Astrocyte (in vitro differentiated cells and primary cell): ENCODE data around the gene ITSN1. TPM values are rescaled to one million over a fixed set of nuclear protein-coding genes. Genes with fewer than 3 reads are reported as not detected.

ENCODE experiments used
- DNase-seq: peaks from one replicate; pipeline ENCODE4 v3.0.0-alpha.2; 2010; ENCODE audit warnings: low read depth
- FAIRE-seq: peaks from 2 replicates; lab custom pipeline; 2011; peaks lifted over from hg19 to GRCh38; lab: Jason Lieb, UNC
- H2AFZ ChIP-seq: 2 replicates; pipeline ENCODE4 v1.6.0; 2012; ENCODE audit warnings: low read depth, low read length, inconsistent platforms
- H3K27ac ChIP-seq: 2 replicates; pipeline ENCODE4 v1.5.1; 2011; ENCODE audit warnings: low read depth, low read length, inconsistent platforms
- H3K27me3 ChIP-seq: 2 replicates; pipeline ENCODE4 v1.6.0; 2011; ENCODE audit warnings: low read length, inconsistent platforms; ENCODE audit not compliant: insufficient read depth
- H3K36me3 ChIP-seq: 2 replicates; pipeline ENCODE4 v1.5.1; 2011; ENCODE audit warnings: low read length, inconsistent platforms; ENCODE audit not compliant: insufficient read depth
- H3K4me1 ChIP-seq: 2 replicates; pipeline ENCODE4 v1.5.1; 2011; ENCODE audit warnings: low read length, inconsistent platforms; ENCODE audit not compliant: insufficient read depth
- H3K4me2 ChIP-seq: 2 replicates; pipeline ENCODE4 v1.6.0; 2012; ENCODE audit warnings: low read length, inconsistent platforms
- H3K4me3 ChIP-seq: 2 replicates; pipeline ENCODE4 v1.5.1; 2011; ENCODE audit warnings: low read depth, mild to moderate bottlenecking, low read length, inconsistent platforms; ENCODE audit not compliant: insufficient read depth
- H3K79me2 ChIP-seq: 2 replicates; pipeline ENCODE4 v1.6.0; 2012; ENCODE audit warnings: mild to moderate bottlenecking, low read length, inconsistent platforms; ENCODE audit not compliant: insufficient read depth
- H3K9ac ChIP-seq: 2 replicates; pipeline ENCODE4 v1.6.0; 2012; ENCODE audit warnings: mild to moderate bottlenecking, low read length, inconsistent platforms
- H3K9me3 ChIP-seq: 2 replicates; pipeline ENCODE4 v1.5.1; 2012; ENCODE audit warnings: low read depth, mild to moderate bottlenecking, low read length, inconsistent platforms; ENCODE audit not compliant: insufficient read depth
- H4K20me1 ChIP-seq: 2 replicates; pipeline ENCODE4 v1.6.0; 2012; ENCODE audit warnings: low read length, inconsistent platforms; ENCODE audit not compliant: insufficient read depth
- H3K27ac Mint-ChIP-seq: one replicate; pipeline ENCODE4 v1.8.0; 2021; ENCODE audit warnings: mild to moderate bottlenecking, mixed read lengths; ENCODE audit not compliant: unreplicated experiment
- H3K27me3 Mint-ChIP-seq: one replicate; pipeline ENCODE4 v1.8.0; 2021; ENCODE audit warnings: low read depth, mixed read lengths; ENCODE audit not compliant: unreplicated experiment
- H3K36me3 Mint-ChIP-seq: one replicate; pipeline ENCODE4 v1.8.0; 2021; ENCODE audit warnings: low read depth, mixed read lengths; ENCODE audit not compliant: unreplicated experiment
- H3K4me1 Mint-ChIP-seq: one replicate; pipeline ENCODE4 v1.8.0; 2021; ENCODE audit warnings: low read depth, mixed read lengths; ENCODE audit not compliant: unreplicated experiment
- H3K4me3 Mint-ChIP-seq: one replicate; pipeline ENCODE4 v1.8.0; 2021; ENCODE audit warnings: mild to moderate bottlenecking, moderate library complexity, mixed read lengths; ENCODE audit not compliant: unreplicated experiment
- H3K9me3 Mint-ChIP-seq: one replicate; pipeline ENCODE4 v1.8.0; 2021; ENCODE audit warnings: mild to moderate bottlenecking, mixed read lengths; ENCODE audit not compliant: unreplicated experiment
- EZH2 ChIP-seq: IDR thresholded peaks from 2 replicates; pipeline ENCODE4 v1.6.1; 2012; ENCODE audit warnings: mild to moderate bottlenecking, low read length, inconsistent platforms; ENCODE audit not compliant: insufficient read depth
- total RNA-seq: library from RNA; stranded (reverse); gene quantifications from 2 replicates; pipeline ENCODE4 v1.2.1, GENCODE V29; 2021
- TF ChIP-seq, protein P1 (sequence below): IDR thresholded peaks from 2 replicates; pipeline ENCODE4 v1.5.1; 2011; ENCODE audit warnings: low read depth, mild to moderate bottlenecking, inconsistent platforms, low read length, moderate library complexity; ENCODE audit not compliant: insufficient read depth

Gene ITSN1
- total RNA-seq, 1 donor from 2014 or later, result 77.3 TPM

DNA sequence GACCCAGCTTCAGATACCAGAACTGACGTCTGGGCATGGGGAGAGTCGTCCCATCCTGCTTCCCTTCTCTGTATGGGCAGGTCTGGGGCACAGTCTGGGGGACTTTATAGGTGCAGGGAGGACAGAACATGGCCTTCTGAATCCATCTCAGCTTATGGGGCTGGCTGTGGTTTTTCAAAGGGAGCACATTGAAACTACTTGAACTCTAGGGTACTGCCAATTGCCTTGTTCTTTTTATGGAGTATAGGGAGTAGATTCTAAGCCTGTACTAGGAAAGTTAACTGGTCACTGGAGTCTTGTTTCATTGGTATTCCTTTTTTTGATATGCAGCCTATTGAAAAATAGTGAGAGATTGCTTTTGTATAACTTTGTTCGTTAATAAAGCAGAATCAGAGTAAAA lies 183.1 kb downstream of the ITSN1 start:
- Histone ChIP-seq H3K36me3 (peaks cover 16% of the 10 kb centered on the region), H3K4me3 (no peak overlapping the region), H3K9ac (no peak overlapping the region), H3K79me2 (no peaks in the 10 kb centered on the region), H3K27ac (no peak overlapping the region), H3K27me3 (no peaks in the 10 kb centered on the region), H3K4me2 (peak overlapping the region; percentile 41), H3K4me1 (peaks cover 25% of the 10 kb centered on the region), H3K9me3 (no peaks in the 10 kb centered on the region), H4K20me1 (no peaks in the 10 kb centered on the region), H2AFZ (no peak overlapping the region)
- Mint-ChIP-seq H3K4me3 (peak overlapping the region; percentile 37), H3K36me3 (peaks cover 38% of the 10 kb centered on the region), H3K9me3 (peaks cover 7% of the 10 kb centered on the region), H3K27ac (no peak overlapping the region), H3K27me3 (no peaks in the 10 kb centered on the region), H3K4me1 (peaks cover 23% of the 10 kb centered on the region)
- TF ChIP-seq EZH2, result no peak
- TF ChIP-seq, protein P1, sequence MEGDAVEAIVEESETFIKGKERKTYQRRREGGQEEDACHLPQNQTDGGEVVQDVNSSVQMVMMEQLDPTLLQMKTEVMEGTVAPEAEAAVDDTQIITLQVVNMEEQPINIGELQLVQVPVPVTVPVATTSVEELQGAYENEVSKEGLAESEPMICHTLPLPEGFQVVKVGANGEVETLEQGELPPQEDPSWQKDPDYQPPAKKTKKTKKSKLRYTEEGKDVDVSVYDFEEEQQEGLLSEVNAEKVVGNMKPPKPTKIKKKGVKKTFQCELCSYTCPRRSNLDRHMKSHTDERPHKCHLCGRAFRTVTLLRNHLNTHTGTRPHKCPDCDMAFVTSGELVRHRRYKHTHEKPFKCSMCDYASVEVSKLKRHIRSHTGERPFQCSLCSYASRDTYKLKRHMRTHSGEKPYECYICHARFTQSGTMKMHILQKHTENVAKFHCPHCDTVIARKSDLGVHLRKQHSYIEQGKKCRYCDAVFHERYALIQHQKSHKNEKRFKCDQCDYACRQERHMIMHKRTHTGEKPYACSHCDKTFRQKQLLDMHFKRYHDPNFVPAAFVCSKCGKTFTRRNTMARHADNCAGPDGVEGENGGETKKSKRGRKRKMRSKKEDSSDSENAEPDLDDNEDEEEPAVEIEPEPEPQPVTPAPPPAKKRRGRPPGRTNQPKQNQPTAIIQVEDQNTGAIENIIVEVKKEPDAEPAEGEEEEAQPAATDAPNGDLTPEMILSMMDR, result no peak
- no peak for FAIRE-seq
- DNase-seq, result no peak

DNA sequence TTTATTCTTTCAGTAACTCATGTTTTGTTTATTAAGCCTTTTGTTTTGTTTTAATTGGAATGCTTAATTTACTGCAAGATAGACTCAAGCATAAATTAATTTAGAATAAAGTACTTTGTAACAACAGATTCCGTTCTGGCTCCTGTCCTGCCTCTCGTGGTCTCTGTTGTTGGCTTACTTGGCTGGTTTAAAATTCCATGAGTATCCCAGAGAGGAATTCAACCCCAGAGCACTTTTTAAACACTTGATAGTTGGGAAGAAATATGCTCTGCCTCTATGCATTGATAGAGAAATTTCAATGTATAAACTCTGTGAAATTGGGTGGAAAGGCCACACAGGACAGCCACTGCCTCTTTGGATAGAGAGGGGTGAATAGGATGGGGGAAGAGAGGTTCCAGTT lies 183.6 kb downstream of the ITSN1 start:
- Histone ChIP-seq H2AFZ (no peak overlapping the region), H3K79me2 (no peaks in the 10 kb centered on the region), H4K20me1 (no peaks in the 10 kb centered on the region), H3K36me3 (peaks cover 14% of the 10 kb centered on the region), H3K9me3 (no peaks in the 10 kb centered on the region), H3K27ac (no peak overlapping the region), H3K9ac (no peak overlapping the region), H3K27me3 (no peaks in the 10 kb centered on the region), H3K4me1 (peaks cover 25% of the 10 kb centered on the region), H3K4me3 (no peak overlapping the region), H3K4me2 (peak overlapping the region; percentile 41)
- Mint-ChIP-seq H3K4me1 (peaks cover 23% of the 10 kb centered on the region), H3K9me3 (peaks cover 7% of the 10 kb centered on the region), H3K36me3 (peaks cover 40% of the 10 kb centered on the region), H3K4me3 (no peak overlapping the region), H3K27me3 (no peaks in the 10 kb centered on the region), H3K27ac (peak overlapping the region; percentile 27)
- DNase-seq (peak; percentile 71), FAIRE-seq (peak; percentile 87)
- TF ChIP-seq EZH2, result no peak
- TF ChIP-seq, protein P1, result no peak

DNA sequence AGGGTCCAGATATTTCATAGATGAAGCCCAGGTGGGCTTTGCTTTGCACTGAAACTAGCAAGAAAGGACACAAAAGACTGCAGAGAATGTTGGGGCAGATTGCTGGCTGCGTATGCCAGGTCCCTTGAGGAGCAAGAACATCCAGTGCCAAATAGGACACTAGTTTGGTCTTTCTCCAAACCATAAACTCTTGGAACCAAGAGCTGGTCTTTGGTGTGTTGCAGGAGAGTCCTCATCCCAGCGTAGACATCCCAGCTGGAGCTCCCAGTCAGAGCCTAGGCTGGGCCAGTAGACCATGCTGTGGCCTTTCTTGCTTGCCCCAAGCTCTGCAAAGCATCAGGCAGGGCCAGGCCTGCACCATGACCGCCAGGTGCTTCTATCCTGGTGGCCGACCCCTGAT lies 185.8 kb downstream of the ITSN1 start:
- Mint-ChIP-seq H3K27me3 (no peaks in the 10 kb centered on the region), H3K27ac (no peak overlapping the region), H3K4me3 (no peak overlapping the region), H3K4me1 (peaks cover 15% of the 10 kb centered on the region), H3K9me3 (peaks cover 12% of the 10 kb centered on the region), H3K36me3 (peaks cover 54% of the 10 kb centered on the region)
- no peak overlapping the region for H3K4me2 ChIP-seq
- TF ChIP-seq, protein P1, result no peak
- no peak for TF ChIP-seq EZH2
- H2AFZ ChIP-seq, result no peak overlapping the region
- no peak for FAIRE-seq
- no peak for DNase-seq
- H3K27me3 ChIP-seq, result no peaks in the 10 kb centered on the region
- no peaks in the 10 kb centered on the region for H4K20me1 ChIP-seq
- H3K9ac ChIP-seq, result no peak overlapping the region
- H3K27ac ChIP-seq, result no peak overlapping the region
- no peaks in the 10 kb centered on the region for H3K9me3 ChIP-seq
- no peaks in the 10 kb centered on the region for H3K79me2 ChIP-seq
- H3K36me3 ChIP-seq, result peaks cover 13% of the 10 kb centered on the region
- H3K4me3 ChIP-seq, result no peak overlapping the region
- H3K4me1 ChIP-seq, result peaks cover 25% of the 10 kb centered on the region
